ENCODE measurements around the gene DDX6. TPM values are rescaled to one million over a fixed set of nuclear protein-coding genes. Genes with fewer than 3 reads are reported as not detected.
A peak's percentile ranks its signal among the peaks of the same experiment; 100 is the strongest.

DDX6 gene
- total and polyA plus RNA-seq, 2 donors (not counting 3 experiments of a cell fraction or from before 2014, with no cell fraction given) = 19.1 to 138 TPM

DNA sequence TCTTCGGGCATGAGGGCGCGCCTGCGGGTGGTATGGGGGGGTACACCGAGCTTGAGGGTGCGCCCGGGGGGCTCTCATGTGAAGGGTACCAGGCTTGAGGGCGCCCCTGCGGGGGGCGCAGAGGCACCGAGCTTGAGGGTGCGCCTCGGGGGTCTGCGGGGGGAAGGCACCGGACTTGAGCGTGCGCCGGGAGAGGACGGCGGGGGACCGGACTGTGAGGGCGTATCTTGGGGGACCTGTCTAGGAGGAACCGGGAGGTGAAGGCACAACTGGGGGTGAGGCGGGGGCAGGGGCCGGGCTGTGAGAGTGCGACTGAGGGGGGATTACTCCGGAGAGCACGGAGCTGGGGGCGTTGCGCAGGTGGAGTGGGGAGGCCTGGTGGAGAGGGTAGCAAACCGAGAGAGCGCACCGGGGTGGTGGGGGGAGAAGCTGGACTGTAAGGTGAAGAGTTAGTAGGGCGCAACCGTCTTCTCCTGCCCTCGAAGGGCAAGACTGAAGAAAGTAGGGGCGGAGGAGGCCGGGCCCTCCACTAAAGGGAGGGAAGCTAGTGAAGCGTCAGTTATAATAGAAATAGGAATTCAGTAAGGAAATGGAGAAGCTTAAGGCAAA lies 1.1 kb upstream of the DDX6 start:
- TSS peak; percentile 3 for BruUV-seq (replicated peaks)
- ChIA-PET POLR2A (interaction anchor here (0.6 to 1.3 kb wide), 3 partner anchors 8 to 12 kb away, joined by 3 to 4 read pairs (median 3); no protein-coding TSS in a partner anchor), CTCF (interaction anchor here (0.7 to 1.6 kb wide), 9 partner anchors 10 to 139 kb away, joined by 3 to 11 read pairs (median 4); no protein-coding TSS in a partner anchor)
- dilution Hi-C loops (cut with MboI; ENCODE audit: extremely low pct_ligation_motif_present, low sequenced_read_pairs) = no loop called here
- Histone ChIP-seq H3K79me2 (ENCODE audit: control insufficient read depth, insufficient read depth, low read length) (peaks cover 42% of the 10 kb centered on the region), H3K27me3 (ENCODE audit: control insufficient read depth in 2 of 2, insufficient read depth in 2 of 2, low read length in 2 of 2) (peaks cover 2 to 3% of the 10 kb centered on the region in 2 experiments), H3K9me3 (replicated peaks; ENCODE audit: control insufficient read depth, insufficient read depth, low read length) (no peaks in the 10 kb centered on the region), H3K9ac (replicated peaks; ENCODE audit: extremely low read depth, insufficient read depth, low read length) (peak overlapping the region; percentile 91), H3K4me3 (replicated peaks in 1 of 3; ENCODE audit: insufficient read depth in 1 of 3, low read depth in 1 of 3, low read length in 3 of 3) (peak overlapping the region; percentile 65 to 84 (median 70)), H3K36me3 (ENCODE audit: control insufficient read depth in 2 of 2, extremely low read depth in 1 of 2, insufficient read depth in 2 of 2, low read length in 2 of 2) (no peaks in the 10 kb centered on the region), H3K9me1 (replicated peaks; ENCODE audit: control insufficient read depth, extremely low read depth, insufficient read depth, low read length) (no peaks in the 10 kb centered on the region), H3K27ac (ENCODE audit: insufficient read depth, low read depth, low read length) (peak overlapping the region; percentile 89), H4K20me1 (replicated peaks; ENCODE audit: control insufficient read depth, extremely low read depth, insufficient read depth, low read length) (peaks cover 6% of the 10 kb centered on the region), H2AFZ (ENCODE audit: low read depth, low read length) (peak overlapping the region; percentile 40), H3K4me1 (ENCODE audit: control insufficient read depth, extremely low read depth, insufficient read depth, low read length) (peaks cover 21% of the 10 kb centered on the region), H3K4me2 (ENCODE audit: insufficient read depth, low read length) (peak overlapping the region; percentile 96)
- intact Hi-C loops (cut with micrococcal nuclease) = loop anchor here (1.0 to 5.0 kb wide), 5 partner anchors 133 to 529 kb away; partner anchors contain the start of gene UPK2
- TF ChIP-seq POLR2AphosphoS5 (IDR thresholded peaks at IDR 0.05; ENCODE audit: insufficient read depth, low read depth, low read length) = no peak
- TF ChIP-seq EZH2 (IDR thresholded peaks at IDR 0.05; ENCODE audit: borderline replicate concordance, low read depth, low read length, severe bottlenecking) = no peak
- no peak for TF ChIP-seq POLR2A (IDR thresholded peaks at IDR 0.05; ENCODE audit: low read depth, low read length)
- TF ChIP-seq JUN (IDR thresholded peaks at IDR 0.05; ENCODE audit: borderline replicate concordance, insufficient read depth, insufficient read length, low read depth) = no peak
- TF ChIP-seq GATA2 (IDR thresholded peaks at IDR 0.05; ENCODE audit: insufficient read depth, insufficient read length, low read depth, low read length) = no peak
- TF ChIP-seq, protein P1, sequence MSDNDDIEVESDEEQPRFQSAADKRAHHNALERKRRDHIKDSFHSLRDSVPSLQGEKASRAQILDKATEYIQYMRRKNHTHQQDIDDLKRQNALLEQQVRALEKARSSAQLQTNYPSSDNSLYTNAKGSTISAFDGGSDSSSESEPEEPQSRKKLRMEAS (IDR thresholded peaks at IDR 0.05; ENCODE audit: insufficient read depth, insufficient read length) = no peak
- TF ChIP-seq MYC (IDR thresholded peaks at IDR 0.05; ENCODE audit: low read depth, low read length) = no peak
- TF ChIP-seq, protein P2, sequence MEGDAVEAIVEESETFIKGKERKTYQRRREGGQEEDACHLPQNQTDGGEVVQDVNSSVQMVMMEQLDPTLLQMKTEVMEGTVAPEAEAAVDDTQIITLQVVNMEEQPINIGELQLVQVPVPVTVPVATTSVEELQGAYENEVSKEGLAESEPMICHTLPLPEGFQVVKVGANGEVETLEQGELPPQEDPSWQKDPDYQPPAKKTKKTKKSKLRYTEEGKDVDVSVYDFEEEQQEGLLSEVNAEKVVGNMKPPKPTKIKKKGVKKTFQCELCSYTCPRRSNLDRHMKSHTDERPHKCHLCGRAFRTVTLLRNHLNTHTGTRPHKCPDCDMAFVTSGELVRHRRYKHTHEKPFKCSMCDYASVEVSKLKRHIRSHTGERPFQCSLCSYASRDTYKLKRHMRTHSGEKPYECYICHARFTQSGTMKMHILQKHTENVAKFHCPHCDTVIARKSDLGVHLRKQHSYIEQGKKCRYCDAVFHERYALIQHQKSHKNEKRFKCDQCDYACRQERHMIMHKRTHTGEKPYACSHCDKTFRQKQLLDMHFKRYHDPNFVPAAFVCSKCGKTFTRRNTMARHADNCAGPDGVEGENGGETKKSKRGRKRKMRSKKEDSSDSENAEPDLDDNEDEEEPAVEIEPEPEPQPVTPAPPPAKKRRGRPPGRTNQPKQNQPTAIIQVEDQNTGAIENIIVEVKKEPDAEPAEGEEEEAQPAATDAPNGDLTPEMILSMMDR (IDR thresholded peaks at IDR 0.05; ENCODE audit: extremely low read depth in 1 of 2, insufficient read depth in 1 of 2, low read depth in 1 of 2, low read length in 2 of 2) = no peak
- TF ChIP-seq FOS (IDR thresholded peaks at IDR 0.05; ENCODE audit: borderline replicate concordance, insufficient read depth, low read length) = no peak
- DNase-seq (ENCODE audit: low read depth, low spot score) (no peak), FAIRE-seq (peak; percentile 4)
